PFSK-1 (cell line): ENCODE data around the gene LRRC28.

Source experiments
- FOXP2 ChIP-seq: optimal IDR thresholded peaks from 2 replicates; pipeline ENCODE3; 2011; ENCODE audit warnings: borderline replicate concordance, control low read depth, inconsistent platforms; ENCODE audit not compliant: insufficient read depth; ENCODE audit errors: extremely low read length, extremely low read depth
- POLR2AphosphoS5 ChIP-seq: IDR thresholded peaks from 2 replicates; pipeline ENCODE4 v1.6.1; 2012; ENCODE audit warnings: low read depth, mild to moderate bottlenecking, control low read depth, low read length, moderate library complexity
- SIN3A ChIP-seq: IDR thresholded peaks from 2 replicates; pipeline ENCODE4 v1.6.1; 2012; ENCODE audit warnings: mild to moderate bottlenecking, low read length, moderate library complexity, borderline replicate concordance; ENCODE audit not compliant: insufficient read depth
- TAF1 ChIP-seq: IDR thresholded peaks from 2 replicates; pipeline ENCODE4 v1.6.1; 2012; ENCODE audit warnings: low read length, control low read depth, borderline replicate concordance; ENCODE audit not compliant: insufficient read depth
- TF ChIP-seq, protein P1 (sequence below), 2 experiments: IDR thresholded peaks; 2 replicates each; pipeline versions ENCODE4 v1.6.1 to v1.8.0; 2011 to 2012; ENCODE audit warnings: low read depth in 2 of 2, low read length in 2 of 2, control low read depth in 1 of 2, inconsistent platforms in 1 of 2, mild to moderate bottlenecking in 1 of 2, moderate library complexity in 1 of 2; ENCODE audit not compliant: insufficient read depth in 1 of 2

The LRRC28 gene

DNA sequence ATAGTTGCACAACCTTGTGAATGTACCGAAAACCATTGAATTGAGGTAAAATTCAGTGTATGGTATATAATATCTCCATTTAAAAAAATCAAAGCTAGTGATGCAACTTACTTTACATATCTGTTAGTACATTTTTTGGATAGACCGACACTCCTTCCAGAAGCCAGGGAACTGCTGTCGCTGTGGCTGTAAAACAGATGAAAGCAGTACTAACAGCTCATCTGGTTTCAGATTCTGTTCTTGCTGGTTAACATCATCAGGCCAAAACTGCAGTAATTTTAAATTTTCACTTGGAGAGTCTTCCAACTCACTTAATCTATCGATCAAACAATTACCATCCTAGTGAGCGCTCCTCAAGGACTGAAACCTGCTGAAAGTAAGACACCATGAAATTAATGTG is 145.1 kb downstream of the LRRC28 start:
- TF ChIP-seq, protein P1, sequence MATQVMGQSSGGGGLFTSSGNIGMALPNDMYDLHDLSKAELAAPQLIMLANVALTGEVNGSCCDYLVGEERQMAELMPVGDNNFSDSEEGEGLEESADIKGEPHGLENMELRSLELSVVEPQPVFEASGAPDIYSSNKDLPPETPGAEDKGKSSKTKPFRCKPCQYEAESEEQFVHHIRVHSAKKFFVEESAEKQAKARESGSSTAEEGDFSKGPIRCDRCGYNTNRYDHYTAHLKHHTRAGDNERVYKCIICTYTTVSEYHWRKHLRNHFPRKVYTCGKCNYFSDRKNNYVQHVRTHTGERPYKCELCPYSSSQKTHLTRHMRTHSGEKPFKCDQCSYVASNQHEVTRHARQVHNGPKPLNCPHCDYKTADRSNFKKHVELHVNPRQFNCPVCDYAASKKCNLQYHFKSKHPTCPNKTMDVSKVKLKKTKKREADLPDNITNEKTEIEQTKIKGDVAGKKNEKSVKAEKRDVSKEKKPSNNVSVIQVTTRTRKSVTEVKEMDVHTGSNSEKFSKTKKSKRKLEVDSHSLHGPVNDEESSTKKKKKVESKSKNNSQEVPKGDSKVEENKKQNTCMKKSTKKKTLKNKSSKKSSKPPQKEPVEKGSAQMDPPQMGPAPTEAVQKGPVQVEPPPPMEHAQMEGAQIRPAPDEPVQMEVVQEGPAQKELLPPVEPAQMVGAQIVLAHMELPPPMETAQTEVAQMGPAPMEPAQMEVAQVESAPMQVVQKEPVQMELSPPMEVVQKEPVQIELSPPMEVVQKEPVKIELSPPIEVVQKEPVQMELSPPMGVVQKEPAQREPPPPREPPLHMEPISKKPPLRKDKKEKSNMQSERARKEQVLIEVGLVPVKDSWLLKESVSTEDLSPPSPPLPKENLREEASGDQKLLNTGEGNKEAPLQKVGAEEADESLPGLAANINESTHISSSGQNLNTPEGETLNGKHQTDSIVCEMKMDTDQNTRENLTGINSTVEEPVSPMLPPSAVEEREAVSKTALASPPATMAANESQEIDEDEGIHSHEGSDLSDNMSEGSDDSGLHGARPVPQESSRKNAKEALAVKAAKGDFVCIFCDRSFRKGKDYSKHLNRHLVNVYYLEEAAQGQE (IDR thresholded peaks at IDR 0.05; ENCODE audit: insufficient read depth in 1 of 2, low read depth in 2 of 2, low read length in 2 of 2): no peak
- TF ChIP-seq POLR2AphosphoS5 (no peak), FOXP2 (no peak), SIN3A (no peak), TAF1 (no peak)

DNA sequence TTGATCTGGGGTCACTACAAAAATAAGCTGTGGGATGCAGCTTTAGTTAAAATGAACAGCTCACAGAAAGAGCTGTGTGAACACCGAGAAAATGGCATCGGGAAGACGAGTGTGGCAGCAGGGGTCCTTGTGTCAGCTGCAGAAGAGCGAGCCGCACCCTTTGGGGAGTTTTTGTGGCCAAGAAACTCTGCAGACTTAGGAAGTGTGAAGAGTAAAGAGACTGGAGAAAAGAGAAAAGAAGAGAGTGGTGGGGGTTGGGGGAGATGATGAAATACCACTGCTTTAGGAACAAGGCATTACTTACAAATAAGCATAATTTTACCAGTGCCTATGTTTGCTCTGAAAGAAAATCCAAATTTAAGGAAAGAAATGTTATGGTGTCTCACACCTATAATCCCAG is 147.8 kb downstream of the LRRC28 start:
- TF ChIP-seq SIN3A (no peak), FOXP2 (no peak), POLR2AphosphoS5 (no peak), TAF1 (no peak)
- TF ChIP-seq, protein P1 (IDR thresholded peaks at IDR 0.05; ENCODE audit: insufficient read depth in 1 of 2, low read depth in 2 of 2, low read length in 2 of 2): no peak

DNA sequence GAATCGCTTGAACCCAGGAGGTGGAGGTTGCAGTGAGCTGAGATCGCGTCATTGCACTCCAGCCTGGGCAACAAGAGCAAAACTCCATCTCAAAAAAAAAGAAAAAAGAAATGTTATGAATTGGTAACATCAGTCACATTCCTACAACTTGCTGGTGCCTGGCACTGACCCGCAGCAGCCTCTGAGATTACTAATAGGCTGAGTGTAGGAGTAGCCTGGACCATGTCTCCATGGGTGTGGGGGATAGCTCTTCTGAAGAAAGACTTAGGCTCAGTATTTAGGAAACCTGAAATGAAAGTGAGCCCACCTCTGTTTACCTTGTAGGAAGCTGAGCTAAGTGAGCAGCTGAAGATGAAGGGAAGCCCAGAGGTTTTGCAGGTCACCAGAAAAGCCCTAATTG is 148.3 kb downstream of the LRRC28 start:
- TF ChIP-seq FOXP2 (no peak), POLR2AphosphoS5 (no peak), TAF1 (no peak), SIN3A (no peak)
- TF ChIP-seq, protein P1 (IDR thresholded peaks at IDR 0.05; ENCODE audit: insufficient read depth in 1 of 2, low read depth in 2 of 2, low read length in 2 of 2): no peak

DNA sequence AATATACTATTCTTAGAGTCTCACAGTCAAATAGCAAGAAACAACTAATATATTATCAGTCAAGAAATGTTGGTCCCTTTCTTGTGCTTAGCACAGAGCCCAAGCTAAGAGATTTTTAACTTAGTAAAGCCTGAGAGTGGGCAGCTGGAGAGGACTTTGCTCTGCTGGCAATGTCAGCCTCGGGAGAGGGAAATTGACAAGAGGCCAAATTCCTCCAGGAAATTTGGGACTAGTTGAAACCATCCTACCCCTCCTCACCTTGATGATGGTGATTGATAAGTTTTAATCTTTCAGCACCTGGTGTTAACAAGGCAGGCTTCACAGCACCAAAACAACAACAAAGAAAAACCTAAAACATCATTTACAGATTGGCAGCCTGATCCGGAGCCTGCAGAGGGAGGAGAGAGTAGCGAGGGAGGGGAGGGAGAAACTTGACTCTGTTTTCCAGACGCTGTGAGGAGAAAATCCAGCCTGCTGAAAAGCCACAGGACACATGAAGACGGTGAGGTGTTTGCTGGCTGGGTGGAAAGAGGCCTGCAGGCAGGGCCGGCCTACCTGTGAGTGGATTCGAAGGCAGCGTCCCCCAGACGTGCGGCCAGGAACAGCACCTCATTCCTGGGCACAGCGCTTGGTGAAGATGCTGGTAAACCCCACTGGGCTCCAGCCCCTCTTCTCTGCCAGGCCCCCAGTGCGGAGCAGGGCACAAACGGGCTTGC is 150.9 kb downstream of the LRRC28 start:
- no peak for TF ChIP-seq SIN3A
- no peak for TF ChIP-seq FOXP2
- TF ChIP-seq POLR2AphosphoS5: no peak
- TF ChIP-seq TAF1: no peak
- TF ChIP-seq, protein P1 (IDR thresholded peaks at IDR 0.05; ENCODE audit: insufficient read depth in 1 of 2, low read depth in 2 of 2, low read length in 2 of 2): no peak
